Hepatocyte (in vitro differentiated cells): Measurements from ENCODE around the gene LRRC66.

Experiments
- EZH2 ChIP-seq: fragments of 200-600 bp; sonication (generic); IDR thresholded peaks from 2 replicates; pipeline ENCODE4 v1.6.1; 2016; ENCODE audit warnings: antibody characterized with exemption, mild to moderate bottlenecking, borderline replicate concordance
- TF ChIP-seq, protein P1 (sequence below): fragments of 200-600 bp; sonication (generic); IDR thresholded peaks from 2 replicates; pipeline ENCODE4 v1.5.1; 2016; ENCODE audit warnings: antibody characterized with exemption, mild to moderate bottlenecking; ENCODE audit not compliant: poor library complexity

DNA sequence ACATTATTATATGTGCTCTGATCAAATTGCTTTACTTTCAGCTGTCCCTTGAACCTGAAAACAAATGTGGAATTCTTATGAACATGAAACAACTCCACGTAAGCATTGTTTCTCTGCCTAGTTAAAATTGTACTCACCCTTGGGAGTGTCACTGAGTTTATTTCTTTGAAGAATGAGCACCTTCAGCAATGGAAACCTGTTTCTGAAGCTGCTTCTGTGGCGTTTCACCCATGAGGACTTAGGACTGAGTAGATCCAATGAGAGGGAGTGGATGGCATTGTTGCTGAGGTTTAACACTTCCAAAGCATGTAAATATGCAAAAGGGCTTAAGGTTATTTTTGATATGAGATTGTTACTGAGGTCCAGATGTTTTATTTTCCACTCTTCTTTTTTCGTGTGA is 3.2 kb downstream of the LRRC66 start:
- TF ChIP-seq, protein P1, sequence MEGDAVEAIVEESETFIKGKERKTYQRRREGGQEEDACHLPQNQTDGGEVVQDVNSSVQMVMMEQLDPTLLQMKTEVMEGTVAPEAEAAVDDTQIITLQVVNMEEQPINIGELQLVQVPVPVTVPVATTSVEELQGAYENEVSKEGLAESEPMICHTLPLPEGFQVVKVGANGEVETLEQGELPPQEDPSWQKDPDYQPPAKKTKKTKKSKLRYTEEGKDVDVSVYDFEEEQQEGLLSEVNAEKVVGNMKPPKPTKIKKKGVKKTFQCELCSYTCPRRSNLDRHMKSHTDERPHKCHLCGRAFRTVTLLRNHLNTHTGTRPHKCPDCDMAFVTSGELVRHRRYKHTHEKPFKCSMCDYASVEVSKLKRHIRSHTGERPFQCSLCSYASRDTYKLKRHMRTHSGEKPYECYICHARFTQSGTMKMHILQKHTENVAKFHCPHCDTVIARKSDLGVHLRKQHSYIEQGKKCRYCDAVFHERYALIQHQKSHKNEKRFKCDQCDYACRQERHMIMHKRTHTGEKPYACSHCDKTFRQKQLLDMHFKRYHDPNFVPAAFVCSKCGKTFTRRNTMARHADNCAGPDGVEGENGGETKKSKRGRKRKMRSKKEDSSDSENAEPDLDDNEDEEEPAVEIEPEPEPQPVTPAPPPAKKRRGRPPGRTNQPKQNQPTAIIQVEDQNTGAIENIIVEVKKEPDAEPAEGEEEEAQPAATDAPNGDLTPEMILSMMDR: no peak
- no peak for TF ChIP-seq EZH2
